Activated T-helper 9 cell treated with anti-CD3 and anti-CD28 coated beads, Interleukin-2, amount 50 U/mL, for 16 hours (primary cell): ENCODE measurements around the gene BICC1.

ENCODE experiments used
- DNase-seq: peaks from one replicate; pipeline ENCODE4 v3.0.0-alpha.2; 2020; ENCODE audit warnings: low read depth

The BICC1 gene, protein sequence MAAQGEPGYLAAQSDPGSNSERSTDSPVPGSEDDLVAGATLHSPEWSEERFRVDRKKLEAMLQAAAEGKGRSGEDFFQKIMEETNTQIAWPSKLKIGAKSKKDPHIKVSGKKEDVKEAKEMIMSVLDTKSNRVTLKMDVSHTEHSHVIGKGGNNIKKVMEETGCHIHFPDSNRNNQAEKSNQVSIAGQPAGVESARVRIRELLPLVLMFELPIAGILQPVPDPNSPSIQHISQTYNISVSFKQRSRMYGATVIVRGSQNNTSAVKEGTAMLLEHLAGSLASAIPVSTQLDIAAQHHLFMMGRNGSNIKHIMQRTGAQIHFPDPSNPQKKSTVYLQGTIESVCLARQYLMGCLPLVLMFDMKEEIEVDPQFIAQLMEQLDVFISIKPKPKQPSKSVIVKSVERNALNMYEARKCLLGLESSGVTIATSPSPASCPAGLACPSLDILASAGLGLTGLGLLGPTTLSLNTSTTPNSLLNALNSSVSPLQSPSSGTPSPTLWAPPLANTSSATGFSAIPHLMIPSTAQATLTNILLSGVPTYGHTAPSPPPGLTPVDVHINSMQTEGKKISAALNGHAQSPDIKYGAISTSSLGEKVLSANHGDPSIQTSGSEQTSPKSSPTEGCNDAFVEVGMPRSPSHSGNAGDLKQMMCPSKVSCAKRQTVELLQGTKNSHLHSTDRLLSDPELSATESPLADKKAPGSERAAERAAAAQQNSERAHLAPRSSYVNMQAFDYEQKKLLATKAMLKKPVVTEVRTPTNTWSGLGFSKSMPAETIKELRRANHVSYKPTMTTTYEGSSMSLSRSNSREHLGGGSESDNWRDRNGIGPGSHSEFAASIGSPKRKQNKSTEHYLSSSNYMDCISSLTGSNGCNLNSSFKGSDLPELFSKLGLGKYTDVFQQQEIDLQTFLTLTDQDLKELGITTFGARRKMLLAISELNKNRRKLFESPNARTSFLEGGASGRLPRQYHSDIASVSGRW

GRCh38 chr10:58512491-58513187 is at the start of gene BICC1:
Gene BICC1, plus strand, starts transcription at chr10:58512872. Its CDS starts 272 bp downstream, at chr10:58513144.
- DNase-seq = no peak

GRCh38 chr10:58464956-58465355 is 47.7 kb upstream of the BICC1 start:
- no peak for DNase-seq

- no peak for DNase-seq
Measured at GRCh38 chr10:58465629-58466028, 47.0 kb upstream of the BICC1 start.

GRCh38 chr10:58467931-58468635 is 44.6 kb upstream of the BICC1 start:
- no peak for DNase-seq

GRCh38 chr10:58473976-58474375 is 38.7 kb upstream of the BICC1 start:
- no peak for DNase-seq

DNA sequence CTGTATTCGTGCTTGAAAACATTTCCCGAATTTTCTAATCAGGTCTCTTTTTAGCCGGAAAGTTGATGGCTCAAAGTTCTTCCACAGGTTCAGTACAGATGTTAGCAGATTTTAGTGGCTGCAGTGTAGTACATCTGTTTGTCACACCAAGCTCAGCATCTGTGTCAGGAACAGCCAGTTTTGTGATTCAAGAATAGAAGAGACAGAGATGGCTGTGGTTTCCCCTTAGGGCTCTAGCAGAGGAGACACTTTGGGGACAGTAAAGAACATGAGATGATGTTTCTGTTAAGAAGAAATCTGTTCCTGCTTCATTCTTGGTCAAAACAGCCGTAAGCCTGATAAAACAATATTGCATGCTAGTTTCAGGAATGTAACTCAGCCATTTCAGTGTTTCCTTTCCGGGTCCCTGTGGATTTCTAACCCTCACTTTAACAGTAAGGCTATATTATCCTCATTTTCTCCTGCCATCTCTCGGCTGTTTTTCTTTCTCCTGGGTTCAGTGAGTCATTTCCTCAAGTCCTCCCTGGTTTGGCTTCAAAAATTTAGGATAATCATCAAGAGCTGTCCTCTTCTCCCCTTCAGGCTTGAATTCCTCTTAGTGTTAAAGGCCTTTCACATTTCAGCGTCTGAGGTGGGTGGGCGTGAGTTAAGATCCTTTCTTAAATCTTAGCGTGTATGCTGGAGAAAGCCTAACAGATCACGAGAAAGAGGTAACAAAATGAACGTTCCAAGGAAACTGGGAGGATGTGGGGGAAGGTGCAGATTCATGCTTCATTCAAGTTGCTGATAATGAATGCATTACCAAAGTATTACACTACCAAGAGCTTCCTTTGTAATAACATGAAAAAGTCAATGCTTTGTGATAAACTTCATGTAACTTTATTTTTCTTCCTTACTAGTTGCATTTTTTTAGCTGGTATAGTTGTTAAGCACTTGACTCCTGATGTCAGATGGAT is 37.1 kb upstream of the BICC1 start:
- no peak for DNase-seq

GRCh38 chr10:58477122-58477521 is 35.5 kb upstream of the BICC1 start:
- DNase-seq = no peak

- no peak for DNase-seq
Measured at GRCh38 chr10:58477902-58478301, 34.8 kb upstream of the BICC1 start.

- no peak for DNase-seq
Measured at GRCh38 chr10:58479045-58479444, 33.6 kb upstream of the BICC1 start.

DNA sequence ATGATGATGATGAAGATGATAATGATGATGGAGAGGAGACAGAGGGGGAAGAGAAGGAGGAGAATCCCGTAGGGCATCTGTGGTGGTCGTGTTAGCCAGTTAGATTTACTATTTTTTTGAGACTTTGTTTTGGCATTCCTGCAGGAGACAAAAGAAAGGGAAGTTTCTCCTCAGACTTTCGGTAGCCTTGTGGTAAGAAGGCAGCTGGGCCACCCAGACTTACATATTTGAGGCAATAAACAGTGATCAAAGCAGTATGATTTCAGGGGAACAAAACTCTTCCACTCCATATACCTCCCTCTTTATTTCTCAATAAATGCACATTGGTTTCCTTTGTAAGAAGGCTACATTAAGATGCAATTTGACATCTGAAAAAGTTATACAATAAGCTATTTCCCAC is 32.4 kb upstream of the BICC1 start:
- no peak for DNase-seq

- DNase-seq = no peak
Measured at GRCh38 chr10:58481569-58482109, 31.0 kb upstream of the BICC1 start.

DNA sequence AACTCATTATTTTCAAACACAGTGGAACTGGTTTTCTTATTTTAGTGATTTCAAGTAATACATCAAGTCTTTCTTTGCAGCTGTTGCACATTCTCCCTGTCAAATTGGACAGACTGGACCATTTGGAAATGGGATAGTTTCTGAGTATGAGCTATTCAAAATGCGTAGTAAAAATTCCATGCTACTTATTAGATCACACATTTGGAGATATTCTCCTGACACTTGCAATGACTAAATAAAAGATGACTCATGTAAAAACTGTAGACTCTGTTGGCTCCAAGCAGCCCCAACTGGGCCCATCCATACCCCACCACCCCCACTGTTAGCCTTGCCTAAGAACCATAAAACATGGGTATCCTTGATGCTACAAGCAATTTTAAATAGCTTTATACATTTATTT is 25.9 kb upstream of the BICC1 start:
- DNase-seq = no peak

GRCh38 chr10:58488921-58489320 is 23.8 kb upstream of the BICC1 start:
- DNase-seq = no peak

- DNase-seq = no peak
Measured at GRCh38 chr10:58502956-58503355, 9.7 kb upstream of the BICC1 start.

- no peak for DNase-seq
Measured at GRCh38 chr10:58508316-58508715, 4.4 kb upstream of the BICC1 start.

GRCh38 chr10:58511765-58512490 is 744 bp upstream of the BICC1 start:
- no peak for DNase-seq

GRCh38 chr10:58513188-58514110 is 777 bp downstream of the BICC1 start:
- no peak for DNase-seq

- no peak for DNase-seq
Measured at GRCh38 chr10:58514111-58514770, 1.6 kb downstream of the BICC1 start.
